ENCODE results near the gene ADARB1.

ADARB1 gene

DNA sequence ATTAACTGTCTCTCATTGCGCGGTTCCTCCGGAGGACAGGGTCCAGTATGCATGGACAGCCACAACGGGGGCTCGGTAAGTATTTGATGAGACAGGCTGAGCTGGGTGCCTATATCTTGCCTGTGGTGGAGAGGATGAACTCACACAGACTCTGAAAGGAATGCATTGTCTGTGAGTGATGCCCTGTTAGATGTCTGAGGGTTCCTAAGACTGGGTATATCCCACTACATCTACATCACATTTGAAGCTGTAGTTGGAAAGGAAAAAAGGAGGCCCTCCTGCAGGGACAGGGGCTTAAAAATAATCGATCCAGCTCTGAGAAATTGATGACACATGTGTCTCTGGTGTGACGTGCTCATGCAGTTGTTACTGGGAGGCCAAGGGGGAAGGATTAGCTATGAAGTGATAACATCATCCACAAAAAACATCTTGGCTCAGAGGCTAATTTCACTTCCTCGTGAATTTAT lies 1.9 kb downstream of the ADARB1 start:
- DNase-seq, result no peak

DNA sequence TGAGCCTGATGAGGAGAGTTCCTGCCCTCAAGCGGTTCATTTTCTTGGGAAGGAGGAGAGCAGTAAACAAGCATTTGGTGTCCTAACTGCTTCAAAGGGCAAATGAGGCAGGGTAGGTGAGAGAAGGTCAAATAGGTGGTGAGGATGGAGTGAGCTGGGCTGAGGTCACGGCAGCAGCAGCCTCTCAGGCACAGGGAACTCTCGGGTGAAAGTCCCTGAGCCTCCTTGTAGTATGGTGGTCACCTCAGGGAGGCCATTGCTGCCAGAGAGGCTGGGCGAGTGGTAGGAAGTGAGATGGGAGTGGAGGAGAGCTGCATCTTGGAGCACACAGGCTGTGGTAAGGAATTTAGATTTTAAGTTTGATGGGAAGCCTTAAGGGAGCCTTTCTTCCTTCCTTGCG lies 4.0 kb downstream of the ADARB1 start:
- no peak for DNase-seq

DNA sequence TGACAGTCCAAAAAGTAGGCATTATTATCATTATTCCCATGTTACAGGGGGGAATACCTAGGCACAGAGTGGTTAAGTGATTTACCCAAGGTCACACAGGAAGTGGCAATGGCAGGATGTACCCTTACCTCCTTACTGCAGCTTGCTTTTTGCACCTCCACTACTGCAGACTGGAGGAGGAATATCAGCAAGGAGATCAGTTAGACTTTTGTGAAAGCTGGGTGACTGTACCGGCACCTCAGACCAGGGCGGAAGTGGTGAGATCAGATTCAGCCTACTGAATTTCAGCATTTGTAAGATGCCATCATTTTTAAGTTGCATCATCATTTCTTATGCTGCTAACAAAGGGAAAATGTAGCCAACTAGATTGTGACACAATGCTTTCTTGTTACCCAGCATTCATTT lies 4.5 kb downstream of the ADARB1 start:
- DNase-seq, result no peak

DNA sequence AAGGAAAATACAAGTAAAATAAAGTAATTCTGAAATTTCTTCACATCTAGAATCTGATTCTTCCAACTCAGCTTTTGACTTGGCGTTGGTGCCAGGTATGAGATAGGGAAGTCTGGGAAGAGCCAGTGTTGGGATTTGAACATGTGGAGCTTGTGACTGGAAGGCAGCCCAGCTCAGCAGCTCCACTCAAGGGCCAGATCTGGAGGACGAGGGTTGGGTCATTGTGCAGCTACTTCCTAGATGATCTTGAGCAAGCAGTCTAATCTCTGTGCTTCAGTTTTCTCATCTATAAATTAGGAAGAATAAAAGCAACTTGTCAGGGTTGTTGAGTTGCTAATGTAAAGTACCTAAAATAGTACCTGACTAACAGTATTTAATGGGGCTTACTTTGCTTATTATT lies 5.0 kb downstream of the ADARB1 start:
- no peak for DNase-seq

DNA sequence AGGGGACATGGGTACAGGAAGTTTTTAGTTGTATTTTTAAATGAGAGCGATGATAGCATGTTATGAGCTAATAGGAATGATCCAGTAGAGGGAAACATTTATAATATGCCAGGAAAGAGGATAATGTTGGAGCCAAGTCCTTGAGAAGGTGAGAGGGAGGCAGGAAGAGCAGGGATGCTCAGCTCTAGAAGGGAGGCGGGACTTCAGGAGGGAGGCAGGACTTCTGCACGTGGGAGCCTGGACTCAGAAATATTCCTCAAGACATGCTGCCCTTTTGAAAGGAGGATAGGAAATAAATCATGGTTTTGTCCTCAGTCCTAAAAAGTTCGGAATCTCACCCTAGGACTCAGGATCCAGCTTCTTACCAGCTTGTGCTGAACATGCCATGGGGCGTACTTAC lies 5.9 kb downstream of the ADARB1 start:
- DNase-seq, result no peak

DNA sequence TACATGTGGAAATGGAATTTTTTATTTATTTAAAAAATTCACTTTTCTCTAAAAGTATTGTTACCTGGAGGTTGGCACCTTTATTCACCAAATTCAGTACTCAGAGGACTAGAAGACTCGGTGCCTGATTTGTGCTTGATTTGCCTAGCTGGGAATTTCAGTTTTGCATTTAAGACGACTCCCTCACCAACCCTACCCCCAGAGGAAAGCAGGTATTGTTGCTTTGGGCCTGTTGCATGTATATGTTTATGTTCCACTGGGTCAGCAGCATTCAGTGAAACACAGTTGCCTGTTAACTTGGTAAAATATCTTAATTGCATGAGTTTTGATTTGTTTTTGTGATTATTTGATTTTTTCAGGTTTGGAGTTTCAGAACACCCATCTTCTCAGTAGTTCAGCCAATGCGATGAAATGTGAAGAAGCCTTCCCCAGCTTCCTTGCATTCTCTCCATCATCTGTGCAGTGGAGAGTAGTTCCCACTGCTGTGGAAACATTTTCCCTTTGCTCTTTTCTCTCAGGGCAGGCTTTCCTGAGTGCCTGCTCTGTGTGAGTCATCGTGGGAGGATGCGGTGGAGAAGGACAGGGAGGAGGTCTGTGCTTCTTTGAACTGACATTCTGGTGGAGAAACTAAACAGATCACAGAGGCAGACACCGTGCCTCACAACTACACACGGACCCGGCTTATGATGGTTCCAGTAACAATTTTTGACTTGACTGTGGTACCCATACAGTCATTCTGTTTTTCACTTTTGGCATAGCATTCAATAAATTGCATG lies 6.4 kb downstream of the ADARB1 start:
- no peak for DNase-seq

DNA sequence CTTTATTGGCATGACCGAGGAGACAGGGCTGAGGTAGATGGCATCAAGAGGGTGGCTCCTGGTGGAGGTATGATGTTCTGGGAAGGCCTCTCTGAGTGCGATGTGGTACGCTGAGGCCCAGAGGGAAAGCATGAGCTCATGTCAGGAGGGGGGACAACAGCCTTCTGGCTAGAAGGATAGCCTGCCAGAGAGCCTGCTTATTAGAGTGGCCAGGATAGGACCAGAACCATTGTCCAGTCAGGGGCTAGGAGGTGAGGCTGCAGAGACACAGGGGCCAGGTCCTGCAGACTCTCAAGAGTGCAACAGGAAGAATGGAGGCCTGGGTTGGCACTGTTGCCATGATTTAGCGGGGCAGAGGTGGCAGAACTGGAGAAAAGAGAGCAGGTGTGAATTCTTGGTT lies 7.3 kb downstream of the ADARB1 start:
- DNase-seq, result no peak

DNA sequence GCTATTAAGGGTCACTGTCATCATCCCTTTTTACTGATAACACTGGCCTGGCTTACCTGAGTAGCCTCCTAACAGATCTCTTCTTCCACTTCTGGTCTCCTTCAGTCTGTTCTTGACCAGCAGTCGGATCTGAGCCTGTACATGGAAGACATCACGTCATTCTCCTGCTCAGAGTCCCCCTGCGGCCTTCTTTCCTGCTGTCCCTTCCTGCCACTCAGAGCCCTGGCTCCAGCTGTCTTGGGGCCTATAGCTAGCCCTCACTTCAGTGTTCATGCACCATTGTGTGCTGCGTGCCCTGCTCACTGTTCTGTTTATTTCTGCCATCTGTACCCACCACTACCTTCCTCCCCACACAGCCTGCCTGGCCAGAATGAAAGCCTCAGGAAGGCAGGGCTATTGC lies 8.4 kb downstream of the ADARB1 start:
- DNase-seq, result no peak

DNA sequence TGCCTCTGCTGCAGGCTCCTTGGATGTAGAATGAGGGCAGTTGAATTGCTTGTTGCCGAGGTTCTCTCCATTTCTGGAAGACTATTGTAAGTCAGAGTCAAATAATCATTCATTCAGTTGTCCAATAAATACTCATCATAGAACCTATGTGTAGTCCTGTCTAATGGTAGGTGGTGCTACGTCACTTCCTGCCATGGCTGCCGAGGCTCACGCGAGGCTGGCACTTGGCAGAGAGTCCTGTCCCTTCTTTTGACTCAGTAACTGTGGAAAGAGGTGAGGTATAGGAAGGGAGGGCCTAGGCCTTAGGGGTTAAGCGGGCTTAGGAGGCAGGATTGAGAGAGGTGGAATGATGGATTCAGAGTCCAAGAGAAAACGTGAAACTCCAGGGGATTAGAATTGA lies 9.7 kb downstream of the ADARB1 start:
- DNase-seq, result no peak

DNA sequence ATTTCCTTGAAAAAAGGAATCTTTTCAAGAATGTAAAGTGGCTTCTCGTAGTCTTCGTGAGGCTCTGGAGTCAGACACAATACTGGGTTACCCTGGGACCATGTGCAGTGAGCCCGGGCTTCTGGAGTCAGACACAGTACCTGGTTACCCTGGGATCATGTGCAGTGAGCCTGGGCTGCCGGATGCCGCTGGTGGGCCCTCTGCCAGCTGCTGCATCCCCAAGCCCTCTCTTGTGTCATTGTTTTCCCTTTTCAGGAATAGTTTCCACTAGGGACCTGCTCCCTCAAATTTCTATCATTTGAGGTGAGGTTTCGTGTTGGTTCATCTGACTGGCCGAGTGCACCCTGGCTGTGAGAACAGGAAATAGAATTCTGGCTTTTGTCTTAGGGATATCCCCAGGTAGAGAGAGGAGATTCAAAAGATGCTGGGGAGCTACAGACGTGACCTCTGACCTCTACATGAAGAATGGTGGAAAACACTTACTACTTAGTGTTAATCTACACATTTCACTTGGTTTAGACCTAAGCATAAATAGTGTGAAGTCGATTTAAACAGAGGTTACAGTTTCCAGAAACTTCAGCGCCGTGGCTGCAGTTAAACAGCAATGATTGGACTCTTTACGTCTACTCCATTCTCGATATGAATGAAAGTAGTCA lies 10.6 kb downstream of the ADARB1 start:
- DNase-seq, result no peak

DNA sequence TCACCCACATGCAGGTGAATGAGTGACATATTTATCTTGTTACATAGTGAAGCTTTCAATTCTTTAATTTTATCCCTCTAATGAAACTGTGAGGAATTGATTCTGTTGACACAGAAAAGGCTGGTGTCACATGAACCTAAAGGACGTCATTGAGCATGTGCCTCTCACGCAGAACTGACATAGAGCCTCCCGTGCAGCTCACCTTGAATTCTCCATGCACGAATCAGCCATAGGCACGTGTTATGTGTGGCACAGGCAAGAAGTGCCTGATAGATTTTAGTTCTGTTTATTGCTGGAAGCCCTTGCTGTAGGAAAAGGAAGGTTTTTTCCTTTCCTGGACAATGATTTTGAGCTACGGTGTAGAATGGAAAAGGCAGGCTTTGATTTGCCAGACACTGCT lies 11.3 kb downstream of the ADARB1 start:
- no peak for DNase-seq

DNA sequence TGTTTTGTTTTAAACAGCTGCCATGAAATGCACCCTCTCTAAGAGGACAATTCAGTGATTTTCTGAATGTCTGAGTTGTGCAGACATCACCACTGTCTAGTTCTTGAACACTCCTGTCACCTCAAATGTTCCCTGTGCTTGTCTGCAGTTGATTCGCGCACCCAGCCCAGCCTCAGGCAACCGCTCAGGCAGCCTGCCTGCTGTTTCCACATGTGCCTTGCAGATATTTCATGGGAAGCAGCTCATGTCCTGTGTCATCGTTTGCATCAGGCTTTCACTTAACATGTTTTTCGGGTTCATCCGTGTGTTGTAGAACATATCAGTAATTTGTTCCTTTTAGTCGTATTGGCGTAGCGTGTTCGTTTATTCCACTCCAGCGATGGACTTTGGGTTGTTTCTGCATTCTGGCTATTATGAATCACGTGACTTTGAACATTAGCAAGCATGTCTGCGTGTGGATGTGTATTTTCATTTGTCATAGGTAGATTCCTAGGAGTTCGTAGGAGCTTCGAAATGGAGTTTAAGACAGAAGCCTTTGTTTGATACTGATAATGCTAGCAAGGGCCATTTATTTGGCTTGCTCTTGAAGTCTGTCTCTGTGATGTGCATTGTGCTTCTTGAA lies 12.1 kb downstream of the ADARB1 start:
- DNase-seq, result no peak

DNA sequence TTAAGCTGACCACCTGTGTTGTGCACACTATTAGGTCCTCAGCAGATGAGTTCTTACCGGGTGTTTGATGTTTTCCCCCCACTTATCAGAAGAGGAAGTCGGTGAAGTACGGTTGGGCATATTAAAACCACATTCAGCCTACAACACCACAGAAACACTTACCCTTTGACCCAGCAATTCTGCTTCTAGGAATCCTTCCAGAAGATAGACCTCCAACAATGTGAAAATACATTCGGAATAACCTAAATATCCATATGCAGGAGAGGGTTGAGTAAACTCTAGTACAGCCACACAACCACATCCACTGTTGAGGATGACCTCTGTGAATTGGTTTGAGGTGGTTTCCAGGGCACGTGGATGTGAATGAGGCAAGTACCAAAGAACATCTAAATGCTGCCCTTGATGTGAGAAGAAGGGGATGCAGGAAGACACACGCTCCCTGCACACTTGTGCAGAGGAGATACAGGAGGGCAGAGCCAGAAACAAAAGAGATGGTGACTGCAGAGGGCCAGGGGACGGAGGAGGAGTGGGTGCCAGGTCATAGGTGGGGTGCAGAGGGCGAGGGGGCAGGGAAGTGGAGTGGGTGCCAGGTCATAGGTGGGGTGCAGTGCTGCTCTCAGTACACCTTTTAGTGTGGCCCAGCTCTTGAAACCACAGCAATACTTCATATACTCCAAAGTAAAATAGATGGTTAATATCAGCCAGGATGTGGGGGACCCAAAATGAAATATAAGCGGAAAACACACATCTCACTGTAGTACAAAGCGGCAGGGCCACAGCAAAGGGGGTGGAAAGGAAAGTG lies 12.8 kb downstream of the ADARB1 start:
- no peak for DNase-seq

DNA sequence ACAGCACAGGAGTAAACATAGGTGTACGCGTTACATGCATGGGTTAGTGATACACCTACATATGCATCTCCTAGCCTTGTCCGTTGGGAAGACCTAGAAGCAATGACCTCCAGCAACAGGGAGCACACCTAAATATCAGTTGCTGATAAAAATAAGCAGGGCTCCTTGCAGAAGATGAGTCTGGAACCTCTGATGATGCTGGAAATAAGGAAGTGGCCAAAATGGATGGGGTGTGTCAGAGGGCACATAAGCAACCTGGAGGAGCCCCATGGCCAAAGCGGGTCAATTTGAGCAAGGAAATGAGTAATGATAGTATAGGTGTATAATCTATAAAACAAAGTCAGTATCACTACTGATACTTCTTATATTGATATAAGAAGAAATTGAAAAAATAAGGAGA lies 13.7 kb downstream of the ADARB1 start:
- no peak for DNase-seq

DNA sequence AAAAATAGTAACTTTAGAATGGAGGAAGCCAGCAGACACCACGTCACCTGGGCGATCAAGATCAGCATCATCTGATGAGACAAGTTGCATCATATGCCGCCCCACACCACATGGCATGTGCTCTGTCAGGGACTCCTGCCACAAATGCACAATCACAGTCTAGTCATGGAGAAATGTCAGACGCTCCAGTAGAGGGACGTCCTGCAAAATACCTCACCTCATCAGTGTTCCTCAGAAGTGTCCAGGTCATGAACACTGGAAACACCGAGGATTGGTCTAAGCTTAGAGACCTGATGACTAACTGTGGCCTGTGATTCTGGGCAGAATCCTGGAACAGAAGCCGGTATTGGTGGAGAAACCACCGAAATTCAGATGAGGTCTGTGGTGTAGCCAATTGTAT lies 14.3 kb downstream of the ADARB1 start:
- no peak for DNase-seq

DNA sequence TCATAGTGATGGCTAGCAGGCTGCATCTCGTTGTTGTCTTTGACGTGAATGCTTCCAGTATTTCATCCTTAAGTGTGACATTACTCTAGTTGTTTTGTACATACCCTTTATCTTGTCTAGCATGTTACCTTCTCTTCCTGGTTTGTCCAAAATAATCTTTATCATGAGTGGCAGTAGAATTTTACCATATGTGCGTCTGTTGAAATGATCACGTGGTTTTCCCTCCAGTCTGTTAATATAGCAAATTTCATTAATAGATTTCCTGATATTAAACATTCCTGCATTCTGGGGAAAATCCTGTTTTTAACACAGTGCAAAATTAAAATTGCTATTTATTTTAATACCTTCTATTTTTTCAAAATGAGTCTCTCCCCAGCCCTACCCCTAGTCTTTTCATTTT lies 15.6 kb downstream of the ADARB1 start:
- DNase-seq, result no peak

DNA sequence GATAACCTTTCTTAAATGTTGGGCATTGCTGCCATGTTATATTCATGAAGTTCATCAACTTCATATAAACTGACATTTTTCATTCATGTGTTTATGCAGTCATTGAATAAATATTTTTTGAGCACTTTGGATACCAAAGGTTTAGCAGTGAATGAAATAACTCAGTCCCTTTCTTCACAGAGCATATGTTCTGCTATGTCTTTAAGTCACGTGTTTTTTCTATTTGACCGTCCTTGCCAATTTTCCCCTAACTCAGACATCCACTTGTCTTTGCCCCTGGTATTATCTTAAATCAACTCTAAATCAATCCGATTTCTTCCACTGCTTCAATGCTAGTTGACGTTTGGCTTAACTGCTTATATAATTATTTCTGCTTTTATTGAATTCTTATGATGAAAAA lies 16.6 kb downstream of the ADARB1 start:
- no peak for DNase-seq

DNA sequence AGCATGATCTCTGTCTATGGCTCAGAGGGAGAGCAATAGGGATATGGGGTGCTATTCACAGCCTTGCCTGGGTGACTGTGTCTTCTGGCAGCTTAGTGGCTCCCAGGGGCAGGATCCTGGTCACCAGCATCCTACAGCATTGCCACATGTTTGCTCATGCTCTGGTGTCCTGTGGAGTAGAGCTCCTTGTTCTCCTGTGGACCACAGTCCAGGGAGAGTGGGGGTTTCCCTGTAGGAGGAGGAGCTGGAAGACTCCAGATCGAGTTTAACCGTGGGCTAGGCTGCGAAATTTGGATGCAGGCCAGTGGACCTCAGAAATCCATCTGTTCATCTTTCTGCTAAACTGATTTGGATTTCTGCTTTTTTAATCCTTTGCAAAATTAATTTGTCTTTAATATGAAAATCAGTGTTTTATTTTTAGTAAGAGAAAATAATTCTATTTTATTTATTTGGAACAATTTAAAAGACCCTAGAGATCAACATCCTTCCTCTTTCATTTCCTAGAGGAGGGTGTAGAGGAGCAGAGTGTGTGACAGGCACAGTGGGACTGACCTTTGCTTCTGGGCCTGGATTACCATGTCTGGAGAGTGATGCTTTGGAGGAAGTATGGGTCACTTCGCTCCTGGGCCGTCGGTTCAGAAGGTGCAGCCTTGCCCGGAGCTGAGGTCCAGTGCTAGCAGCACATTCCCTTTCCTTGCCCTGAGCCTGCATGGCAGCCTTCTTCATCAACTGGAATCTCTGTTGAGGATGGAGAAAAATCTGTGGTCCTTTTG lies 17.4 kb downstream of the ADARB1 start:
- DNase-seq, result no peak

DNA sequence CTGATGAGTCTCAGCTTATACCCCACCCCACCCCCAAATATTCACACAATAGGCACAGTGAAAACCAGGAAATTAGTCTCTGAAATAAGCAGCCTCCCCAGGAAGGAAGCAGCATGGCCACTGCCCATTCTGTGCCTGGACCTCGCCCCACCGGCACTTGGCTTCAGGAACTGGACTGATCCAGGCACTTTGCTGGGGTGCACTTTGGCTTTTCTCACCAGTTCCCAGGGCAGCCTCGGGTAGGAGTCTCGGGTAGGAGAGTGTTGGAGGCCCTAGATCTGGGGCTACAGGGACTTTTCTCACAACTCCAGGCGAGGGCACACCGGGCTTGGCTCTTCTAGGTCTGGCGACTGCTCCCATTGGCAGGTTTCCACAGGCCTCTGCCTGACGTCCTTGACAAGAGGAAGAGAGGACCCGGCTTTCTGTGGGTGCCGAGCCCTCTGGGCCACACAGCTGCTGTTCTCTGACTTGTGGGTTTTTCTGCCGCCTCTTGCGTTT lies 18.7 kb downstream of the ADARB1 start:
- DNase-seq, result no peak

DNA sequence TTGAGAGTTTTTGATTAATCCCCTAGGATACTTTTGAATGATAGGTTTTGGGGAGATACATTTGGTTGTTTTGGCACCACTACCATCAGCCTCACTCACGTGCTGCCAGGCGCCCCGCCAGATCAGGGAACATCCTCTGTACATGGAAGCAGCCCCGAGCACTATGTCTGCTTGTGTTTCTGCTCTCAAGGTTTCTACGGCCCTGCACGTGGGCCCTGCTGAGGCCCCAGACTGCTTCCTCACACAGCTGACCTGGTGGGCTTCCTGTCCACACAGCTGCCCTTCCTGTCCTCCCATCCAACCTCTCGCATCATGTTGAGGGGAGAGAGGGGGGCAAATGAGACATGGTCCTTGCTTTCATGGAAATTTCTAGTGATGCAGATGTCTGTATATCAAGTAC lies 20.0 kb downstream of the ADARB1 start:
- no peak for DNase-seq

DNA sequence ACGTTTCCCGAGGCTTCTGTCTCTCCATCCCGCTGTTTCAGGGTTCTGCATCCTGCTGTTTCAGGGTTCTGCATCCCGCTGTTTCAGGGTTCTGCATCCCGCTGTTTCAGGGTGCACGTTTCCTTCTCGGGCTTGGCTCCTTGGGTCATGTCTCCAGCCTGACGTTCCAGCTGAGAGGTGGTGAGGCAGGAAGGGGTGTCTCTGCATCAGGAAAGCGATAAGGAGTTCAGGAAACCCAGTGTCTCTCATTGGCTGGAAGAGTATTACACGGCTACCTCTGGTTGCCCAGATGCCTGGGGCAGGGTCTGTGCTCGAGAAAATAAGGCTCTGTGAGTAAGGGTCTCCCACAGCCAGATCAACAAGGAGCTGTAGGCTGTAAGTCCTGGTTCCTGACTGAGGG lies 21.1 kb downstream of the ADARB1 start:
- no peak for DNase-seq

DNA sequence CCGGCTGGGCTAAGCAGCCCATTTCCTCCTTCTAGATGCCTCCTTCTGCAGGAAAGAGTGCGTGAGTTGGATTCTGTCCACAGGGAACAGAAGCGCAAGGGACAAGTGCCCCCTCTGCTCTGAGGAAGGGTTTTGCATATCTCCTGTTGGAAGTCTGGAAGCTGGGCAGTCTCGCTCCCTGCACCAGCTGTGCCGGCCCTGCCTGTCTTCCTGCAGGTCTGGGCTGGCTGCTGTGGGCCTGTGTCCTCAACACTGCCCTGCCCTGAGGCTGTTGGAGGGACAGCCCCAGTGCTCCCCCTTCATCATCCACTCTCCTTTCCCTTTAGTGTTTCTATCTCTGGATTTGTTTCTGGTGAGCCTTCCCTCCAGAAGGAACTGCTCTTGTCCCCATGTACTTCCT lies 21.8 kb downstream of the ADARB1 start:
- no peak for DNase-seq
